HepG2 (cell line): ENCODE data around the gene BCAS3. TPM values are rescaled to one million over a fixed set of nuclear protein-coding genes. Genes with fewer than 3 reads are reported as not detected.

Experiments
- CAMTA2 ChIP-seq: sonication (generic); formaldehyde crosslinking; IDR thresholded peaks from 2 replicates; pipeline ENCODE4 v1.4.0; 2020; ENCODE audit warnings: mild to moderate bottlenecking, missing genetic modification reagents, borderline replicate concordance
- HNRNPL ChIP-seq: fragments of 200-400 bp; formaldehyde crosslinking; IDR thresholded peaks from 2 replicates; pipeline ENCODE4 v1.6.1; 2017; ENCODE audit warnings: mild to moderate bottlenecking, low read depth, low read length
- NFKBIZ ChIP-seq: IDR thresholded peaks from 2 replicates; pipeline ENCODE4 v1.6.1; 2018; ENCODE audit warnings: missing genetic modification reagents, missing compliant biosample characterization
- POLR2AphosphoS5 ChIP-seq: IDR thresholded peaks from 2 replicates; pipeline ENCODE4 v1.6.1; 2012; ENCODE audit warnings: low read depth, low read length
- REST ChIP-seq, 2 experiments: IDR thresholded peaks; 2 replicates each; pipeline ENCODE4 v1.6.1; 2011 to 2012; ENCODE audit warnings: low read length in 2 of 2, borderline replicate concordance in 1 of 2, low read depth in 1 of 2, mild to moderate bottlenecking in 1 of 2, moderate library complexity in 1 of 2
- SRF ChIP-seq: IDR thresholded peaks from 2 replicates; pipeline ENCODE4 v1.6.1; 2011; ENCODE audit warnings: mild to moderate bottlenecking, low read depth, low read length, moderate library complexity
- ZNF3 ChIP-seq: IDR thresholded peaks from 2 replicates; pipeline ENCODE4 v1.7.0; 2017; ENCODE audit warnings: inconsistent platforms
- ZNF407 ChIP-seq: sonication (generic); formaldehyde crosslinking; IDR thresholded peaks from one replicate; pipeline ENCODE4 v1.5.1; 2020; ENCODE audit warnings: mild to moderate bottlenecking, missing genetic modification reagents; ENCODE audit errors: not compliant biosample characterization
- ZNF441 ChIP-seq: sonication (generic); formaldehyde crosslinking; IDR thresholded peaks from 2 replicates; pipeline ENCODE4 v1.7.0; 2021; ENCODE audit warnings: missing genetic modification reagents, borderline replicate concordance
- ZNF737 ChIP-seq: sonication (generic); formaldehyde crosslinking; IDR thresholded peaks from 2 replicates; pipeline ENCODE4 v1.5.0; 2020; ENCODE audit warnings: missing genetic modification reagents, mild to moderate bottlenecking, borderline replicate concordance
- polyA plus RNA-seq, 8 experiments: library from polyadenylated mRNA; depleted of rRNA in 3 of 8; stranded (reverse) in 7 of 8; unstranded in 1 of 8; fragments of >200 nt; fragmentation: Illumina TruSeq in 4 of 8; extraction: Trizol in 4 of 8; gene quantifications; 2 replicates each; pipeline versions ENCODE4 v1.2.1 to v1.2.3, GENCODE V29; 2011 to 2016; ENCODE audit warnings: low read depth in 4 of 8, missing spikeins in 1 of 8, mixed read lengths in 1 of 8; ENCODE audit not compliant: insufficient read depth in 1 of 8
- total RNA-seq, 5 experiments: library from RNA; depleted of rRNA; stranded (reverse); fragments of >200 nt; fragmentation: Illumina TruSeq; extraction: Trizol; gene quantifications; 2 replicates each; pipeline ENCODE4 v1.2.3, GENCODE V29; 2016; ENCODE audit warnings: low read depth in 1 of 5

Gene BCAS3
- total and polyA plus RNA-seq, 2 of the 13 experiments (the other 11 are each of a cell fraction or from before 2014, with no cell fraction given), result 10.7 to 11.2 TPM

- peak; percentile 9; the same call in 1 of the 2 replicates for TF ChIP-seq ZNF441
- TF ChIP-seq ZNF737 (CRISPR knock-in tag), result 0 out of 2 replicates have a peak, but pooled peaks have one; percentile 64
- peak; percentile 6; the same call in 1 of the 2 replicates for TF ChIP-seq SRF
- TF ChIP-seq POLR2AphosphoS5, result 0 out of 2 replicates have a peak, but pooled peaks have one; percentile 26
- peak; percentile 92 for TF ChIP-seq ZNF407
- TF ChIP-seq HNRNPL, result 0 out of 2 replicates have a peak, but pooled peaks have one; percentile 5
- TF ChIP-seq REST (IDR thresholded peaks at IDR 0.05; ENCODE audit: borderline replicate concordance in 1 of 2, low read depth in 1 of 2, low read length in 2 of 2), result no peak
- peak; percentile 50; the same call in 1 of the 2 replicates for TF ChIP-seq NFKBIZ (CRISPR knock-in tag)
- TF ChIP-seq CAMTA2 (CRISPR knock-in tag), result peak; percentile 81
- TF ChIP-seq ZNF3 (CRISPR knock-in tag), result 0 out of 2 replicates have a peak, but pooled peaks have one; percentile 11
Observed at GRCh38 chr17:61412860-61413660, 735.4 kb downstream of the BCAS3 start (continued).
